ENCODE data around the gene PDK2. TPM values are rescaled to one million over a fixed set of nuclear protein-coding genes. Genes with fewer than 3 reads are reported as not detected.
A peak's percentile ranks its signal among the peaks of the same experiment; 100 is the strongest.

The PDK2 gene
- total RNA-seq, 1 donor from 2014 or later: 28.2 TPM

DNA sequence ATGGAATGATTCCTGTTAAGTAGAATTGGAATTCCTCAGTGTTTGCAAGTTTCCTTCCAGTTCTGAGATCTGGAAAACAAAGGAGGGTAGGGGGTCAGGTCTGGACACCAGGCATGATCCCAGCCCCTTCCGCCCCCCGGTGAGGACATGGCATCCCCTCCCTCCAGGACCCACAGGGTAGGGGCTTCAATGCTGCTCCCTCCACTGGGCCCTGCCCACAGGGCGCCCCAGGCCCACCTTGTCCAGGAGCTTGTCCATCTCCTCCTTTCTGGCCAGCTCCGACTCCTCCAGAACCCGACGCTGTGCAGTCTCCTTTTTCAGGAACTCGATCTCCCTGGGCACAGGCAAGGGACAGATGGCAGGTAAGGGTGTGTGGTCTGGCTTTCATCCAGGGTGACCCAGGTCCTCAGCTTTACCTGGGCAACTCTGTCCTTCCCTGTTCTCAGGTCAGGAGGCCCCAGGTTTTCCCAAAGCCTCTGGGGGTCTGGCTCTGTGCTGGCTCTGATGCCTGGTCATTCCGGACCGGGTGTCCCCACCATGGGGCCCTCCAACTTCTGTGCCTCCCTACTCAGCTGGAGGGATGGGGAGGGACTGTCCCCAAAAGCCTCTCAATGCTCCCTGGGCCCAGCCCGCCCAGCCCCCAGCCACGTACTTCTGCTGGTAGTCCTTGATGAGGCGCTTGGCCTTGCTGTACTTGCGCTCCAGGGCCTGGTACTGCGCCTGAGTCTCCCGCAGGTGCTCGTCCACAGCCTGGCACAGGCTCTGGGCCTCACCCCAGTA lies 40.4 kb downstream of the PDK2 start:
- DNase-seq: no peak

DNA sequence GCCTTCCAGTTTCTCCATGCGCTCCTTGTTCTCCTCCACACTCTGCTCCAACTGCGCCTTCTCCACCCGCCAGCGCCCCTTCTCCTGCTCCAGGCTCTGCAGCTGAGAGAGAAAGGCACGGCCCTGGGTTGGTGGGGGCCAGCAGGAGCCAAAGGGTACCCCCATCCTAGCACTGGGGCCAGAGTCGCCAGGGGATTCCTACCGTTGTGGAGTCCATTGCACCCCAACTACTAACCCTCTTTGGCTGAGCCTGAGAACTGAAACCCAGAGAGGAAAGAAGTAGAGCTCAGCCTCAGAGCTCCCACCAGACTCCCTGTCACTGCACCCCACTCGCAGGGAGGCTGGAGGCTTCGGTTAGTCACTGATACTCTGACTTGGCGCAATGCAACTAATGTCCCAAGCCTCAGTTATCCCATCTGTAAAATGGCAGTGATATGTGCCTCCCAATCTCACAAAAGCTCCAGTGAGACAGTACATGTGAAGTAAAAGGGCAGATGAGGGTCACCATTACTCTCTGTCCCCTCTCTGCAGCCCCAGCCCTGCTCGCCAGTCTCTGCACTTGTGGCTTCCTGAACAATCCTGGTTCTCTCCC lies 41.0 kb downstream of the PDK2 start:
- DNase-seq: no peak

DNA sequence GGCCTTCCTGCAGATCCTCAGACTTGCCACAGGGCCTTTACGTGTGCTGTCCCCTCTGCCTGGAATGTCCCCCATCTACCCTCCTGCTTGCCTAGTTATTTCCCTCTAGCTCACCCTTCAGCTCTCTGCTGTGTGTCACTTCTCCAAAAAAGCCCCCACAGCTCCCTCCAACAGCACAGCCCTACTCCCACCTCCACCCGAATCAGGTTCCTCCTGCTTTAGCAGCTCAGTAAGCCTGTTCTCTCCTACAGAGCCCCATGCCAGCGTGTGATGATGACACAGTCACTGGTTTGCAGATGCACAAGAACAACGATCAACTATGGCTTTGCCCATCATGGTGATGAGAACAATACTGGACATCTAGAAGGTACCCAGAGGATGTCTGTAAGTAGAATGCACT lies 41.9 kb downstream of the PDK2 start:
- no peak for DNase-seq

DNA sequence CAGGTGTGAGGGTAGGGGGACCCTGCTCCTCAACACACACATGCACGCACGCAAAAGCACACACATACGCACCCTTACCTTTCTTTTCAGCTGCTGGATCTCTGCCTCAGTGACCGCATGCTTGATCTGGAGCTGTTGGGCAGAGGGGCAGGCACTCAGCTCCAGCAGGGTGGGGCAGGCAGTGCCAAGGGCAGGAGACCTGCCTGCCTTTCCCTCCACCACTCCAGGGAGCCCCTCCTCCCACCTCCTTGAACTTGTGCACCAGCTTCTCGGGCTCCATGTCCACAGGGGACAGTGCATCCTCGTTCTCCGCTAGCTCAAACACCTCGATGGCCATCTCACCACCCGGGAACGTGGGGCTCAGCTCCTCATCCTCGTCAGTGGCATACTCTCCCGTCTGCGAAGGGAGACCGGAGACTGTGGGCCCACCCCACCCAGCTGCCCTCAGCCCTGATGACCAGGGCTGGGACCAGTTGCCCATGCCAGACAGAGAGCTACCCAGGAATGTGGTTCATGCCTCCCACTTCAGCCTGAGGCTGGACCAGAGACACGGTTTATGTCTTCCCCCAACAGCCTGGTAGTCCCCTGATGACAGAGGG lies 44.1 kb downstream of the PDK2 start:
- no peak for DNase-seq

DNA sequence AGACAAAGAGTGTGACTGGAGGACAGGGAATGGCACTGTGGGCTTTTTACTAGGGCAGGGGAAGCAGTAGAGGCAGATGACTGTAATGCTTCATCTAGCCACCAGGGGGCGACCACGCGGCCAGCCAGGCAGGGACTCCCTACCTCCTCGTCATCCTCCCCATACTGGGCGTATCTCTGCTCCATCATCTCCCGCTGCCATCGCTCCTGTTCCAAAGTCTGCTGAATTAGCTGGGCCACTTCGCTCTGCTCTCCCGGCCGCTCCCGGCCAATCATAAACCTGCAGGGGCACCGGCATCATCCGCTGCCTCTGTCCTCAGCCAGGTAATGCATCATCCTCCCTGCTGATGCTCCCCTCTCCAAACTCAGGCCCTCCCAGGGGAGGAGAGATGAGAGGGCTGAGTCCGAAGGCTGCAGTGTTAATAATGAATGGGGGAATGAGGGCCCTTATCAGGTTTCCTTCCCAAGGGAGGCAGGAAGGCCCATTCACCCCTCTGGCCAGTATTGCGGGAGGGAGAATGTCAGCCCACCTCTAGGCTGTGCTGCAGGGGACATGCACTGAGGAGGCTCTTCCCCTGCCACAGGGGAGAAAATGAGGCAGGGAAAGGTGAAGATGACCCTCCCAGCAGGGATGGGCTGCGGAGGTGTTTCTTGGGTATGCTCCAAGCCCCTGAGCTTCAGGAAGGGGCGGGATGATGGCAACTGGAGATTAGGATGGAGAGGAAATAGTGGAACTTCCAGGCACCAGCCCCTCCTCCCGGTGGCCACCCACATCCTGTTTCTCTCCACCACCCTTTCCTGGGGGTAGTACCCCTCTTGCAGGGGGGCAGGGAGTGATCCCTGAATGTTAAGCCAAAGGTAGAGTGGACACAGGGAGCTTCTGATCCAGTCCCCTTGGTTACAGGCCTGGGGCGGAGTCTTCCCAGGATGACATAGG lies 45.1 kb downstream of the PDK2 start:
- DNase-seq: peak; percentile 80

DNA sequence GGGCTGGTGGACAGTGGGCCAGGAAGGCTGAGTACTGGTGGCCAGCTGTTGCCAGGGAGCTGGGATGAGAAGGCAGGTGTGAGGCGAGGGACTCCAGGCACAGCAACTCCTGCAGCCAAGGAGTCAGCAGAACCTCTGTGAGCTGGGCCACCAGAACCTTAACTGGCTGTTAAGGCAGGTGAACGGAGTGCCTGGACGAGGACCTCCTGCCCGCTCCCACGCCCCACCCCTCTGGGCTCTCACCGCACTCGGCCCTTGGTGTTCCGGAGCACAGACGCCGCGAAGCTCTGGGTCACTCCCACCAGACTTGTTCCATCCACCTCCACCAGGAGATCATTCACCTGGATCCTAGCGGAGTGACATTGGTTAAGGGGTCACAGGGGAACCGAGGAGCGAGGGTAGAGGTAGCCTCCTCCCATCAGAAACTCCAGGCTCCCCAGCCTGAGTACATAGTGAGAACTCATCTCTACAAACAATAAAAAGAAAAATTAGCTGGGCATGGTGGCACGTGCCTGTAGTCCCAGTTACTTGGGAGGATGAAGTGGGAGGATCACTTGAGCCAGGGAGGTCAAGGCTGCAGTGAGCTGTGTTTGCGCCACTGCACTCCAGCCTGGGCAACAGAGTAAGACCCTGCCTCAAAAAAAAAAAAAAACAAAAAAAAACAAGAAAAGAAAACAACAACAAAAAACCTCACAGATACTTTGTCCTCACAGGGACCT lies 46.0 kb downstream of the PDK2 start:
- DNase-seq: no peak

DNA sequence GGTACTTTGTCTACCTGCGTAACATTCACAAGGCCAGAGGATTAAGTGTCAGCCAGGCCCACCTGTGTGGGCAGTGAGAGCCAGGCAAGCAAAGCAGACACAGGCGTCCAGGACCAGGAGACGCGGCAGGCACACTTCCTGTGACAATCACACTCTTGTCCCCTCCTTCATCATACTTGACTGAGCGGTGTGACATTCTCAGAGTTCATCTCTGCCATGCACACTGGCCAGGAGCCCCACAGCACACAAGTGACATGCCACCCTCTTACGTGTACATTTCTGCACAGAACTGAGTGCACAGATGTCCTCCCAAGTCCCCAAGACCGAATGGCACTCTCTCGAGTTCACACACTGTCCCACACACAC lies 46.6 kb downstream of the PDK2 start:
- DNase-seq: no peak

DNA sequence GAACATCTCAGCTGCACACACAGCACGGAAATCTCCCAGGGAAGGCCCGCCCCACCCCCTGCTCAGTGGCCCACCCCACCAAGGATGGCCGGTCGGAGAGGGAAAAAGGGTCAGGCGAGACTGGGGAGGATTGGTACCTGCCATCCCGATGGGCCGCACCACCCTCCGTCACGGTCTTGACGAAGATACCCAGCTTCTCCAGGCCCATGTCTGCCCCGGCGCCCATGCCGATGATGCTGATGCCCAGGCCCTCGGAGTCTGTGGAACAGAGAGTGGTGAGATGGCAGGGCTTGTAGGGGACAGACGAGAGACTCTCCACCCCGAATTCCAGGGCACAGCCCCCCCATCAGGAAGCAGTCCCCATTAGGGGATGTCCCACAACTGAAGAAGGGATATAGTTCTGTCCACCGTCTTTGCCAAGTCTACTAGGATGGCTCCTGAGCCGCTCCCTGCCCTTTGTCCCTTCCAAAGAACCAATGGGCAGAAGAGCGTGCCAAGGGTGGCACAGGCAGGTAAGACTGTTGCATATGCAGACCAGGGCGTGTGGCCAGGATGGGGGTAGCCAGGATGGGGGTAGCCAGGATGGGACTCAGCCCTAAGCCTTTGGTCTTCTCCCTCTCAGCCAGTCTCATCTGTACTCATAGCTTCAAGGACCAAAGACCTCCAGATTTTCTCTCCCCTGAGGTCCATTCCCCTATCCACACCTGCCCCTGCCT lies 48.5 kb downstream of the PDK2 start:
- DNase-seq: no peak

DNA sequence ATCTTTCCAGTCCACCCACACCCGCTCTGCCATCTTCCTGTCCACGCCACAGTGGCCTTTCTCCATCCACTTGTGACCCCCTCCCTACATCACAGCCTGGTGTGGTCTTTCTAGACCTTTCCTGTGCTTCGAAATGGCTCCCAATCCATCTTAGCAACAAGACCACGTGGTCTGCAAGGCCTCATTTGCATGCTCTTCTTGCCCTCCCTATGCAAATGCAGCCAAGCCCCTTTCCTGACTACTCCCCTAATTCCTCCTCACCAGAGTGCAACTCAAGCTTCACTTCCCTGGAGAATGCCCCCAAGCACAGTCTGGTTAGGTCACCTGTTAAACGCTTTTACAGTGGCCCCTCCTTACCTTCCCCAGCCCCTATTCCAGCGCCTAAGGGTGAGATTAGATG lies 49.2 kb downstream of the PDK2 start:
- no peak for DNase-seq

DNA sequence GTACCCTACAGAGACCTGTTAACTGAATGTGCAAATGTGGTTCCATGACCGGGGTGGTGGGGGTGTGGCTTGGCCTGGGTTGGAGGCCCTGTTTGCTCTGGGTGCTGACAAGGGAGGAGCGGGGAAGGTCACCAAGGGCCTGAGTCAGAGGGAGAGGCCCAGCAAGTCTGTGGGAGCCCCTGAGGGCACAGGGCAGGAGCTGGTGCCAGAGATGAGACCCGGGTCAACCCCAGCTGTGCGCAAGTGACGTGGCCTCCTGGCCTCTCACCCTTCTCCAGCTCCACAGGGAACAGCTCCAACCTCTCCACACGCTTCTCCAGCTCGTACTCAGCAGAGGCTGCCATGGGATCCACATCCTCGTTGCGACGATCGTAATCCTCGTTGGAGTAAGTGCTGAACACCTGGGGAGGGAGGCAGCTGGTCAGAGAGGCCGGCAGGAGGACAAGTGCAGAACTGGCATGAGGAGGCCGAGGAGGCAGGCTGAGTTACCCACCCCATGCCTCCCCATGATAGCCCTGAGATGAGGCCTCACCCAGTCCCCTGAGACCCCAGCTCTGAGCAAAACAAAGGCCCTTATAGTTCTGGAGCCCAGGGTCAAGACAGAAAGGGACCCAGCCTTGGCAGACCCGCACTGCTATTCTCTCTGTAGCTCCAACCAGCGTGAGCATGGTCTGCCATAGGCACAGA lies 49.8 kb downstream of the PDK2 start:
- no peak for DNase-seq

DNA sequence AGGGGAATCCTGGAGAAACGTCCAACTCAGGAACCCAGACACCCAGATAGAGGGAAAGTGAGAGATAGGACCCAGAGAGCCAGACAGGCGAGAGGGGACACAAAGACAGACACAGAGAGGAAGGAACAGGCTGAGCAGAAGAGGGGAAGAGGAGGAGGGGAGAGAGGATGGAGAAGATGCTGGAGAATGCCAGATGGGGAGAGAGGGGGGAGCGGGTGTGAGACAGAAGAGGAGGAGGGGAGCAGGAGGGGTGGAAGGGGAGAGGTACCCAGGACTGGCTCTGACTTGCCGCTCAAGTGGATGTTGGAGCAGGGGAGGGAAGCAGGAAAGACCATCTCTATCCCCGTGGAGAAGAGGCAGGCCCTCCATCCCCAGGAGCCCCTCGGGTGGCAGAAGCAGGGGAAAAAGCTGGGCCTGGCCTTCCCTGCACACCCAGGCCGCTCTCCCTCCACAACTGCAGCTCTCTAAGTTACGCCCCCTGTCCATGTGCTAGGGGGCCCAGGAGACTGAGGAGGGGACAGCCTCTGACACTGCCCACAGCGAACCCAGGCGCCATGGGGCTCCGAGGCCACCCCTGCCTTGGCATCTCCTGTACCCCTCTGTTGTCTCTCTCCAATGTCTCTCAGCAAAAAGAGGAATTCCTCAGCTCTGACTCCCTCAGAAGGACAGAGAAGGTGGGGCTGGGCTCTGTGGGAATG lies 50.5 kb downstream of the PDK2 start:
- no peak for DNase-seq

DNA sequence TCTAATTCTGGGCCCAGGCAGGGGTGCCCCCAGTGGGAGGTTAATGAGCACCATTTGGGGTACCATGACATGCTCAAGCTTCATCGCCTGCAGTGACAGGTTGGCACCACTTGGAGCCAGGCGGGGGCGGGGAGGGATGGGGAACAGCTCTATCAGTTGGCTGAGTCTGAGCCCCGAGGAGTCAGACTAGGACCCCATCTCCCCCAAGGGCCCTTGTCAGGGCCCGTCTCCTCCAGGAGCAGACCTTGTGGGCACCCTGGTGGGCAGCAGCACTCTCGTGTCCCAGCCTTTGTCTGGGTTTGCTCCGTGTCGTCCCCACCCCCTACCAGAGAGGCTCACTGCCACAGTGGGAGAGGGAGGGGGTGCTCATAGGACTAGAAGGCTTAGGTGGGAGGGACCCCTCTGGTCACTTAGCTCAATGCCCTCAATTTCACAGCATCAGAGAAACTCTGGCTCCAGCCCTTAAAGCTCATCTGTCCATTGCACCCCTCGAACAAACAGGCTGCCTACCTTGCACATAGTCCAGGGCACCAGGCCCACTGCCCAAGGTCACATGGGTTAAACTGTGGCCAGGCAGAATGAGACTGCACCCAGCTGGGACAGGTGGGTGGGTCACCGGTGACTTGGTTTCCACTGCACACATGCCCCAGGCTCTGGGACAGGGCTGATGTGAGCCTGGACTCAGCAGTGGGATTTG lies 51.2 kb downstream of the PDK2 start:
- DNase-seq: no peak

DNA sequence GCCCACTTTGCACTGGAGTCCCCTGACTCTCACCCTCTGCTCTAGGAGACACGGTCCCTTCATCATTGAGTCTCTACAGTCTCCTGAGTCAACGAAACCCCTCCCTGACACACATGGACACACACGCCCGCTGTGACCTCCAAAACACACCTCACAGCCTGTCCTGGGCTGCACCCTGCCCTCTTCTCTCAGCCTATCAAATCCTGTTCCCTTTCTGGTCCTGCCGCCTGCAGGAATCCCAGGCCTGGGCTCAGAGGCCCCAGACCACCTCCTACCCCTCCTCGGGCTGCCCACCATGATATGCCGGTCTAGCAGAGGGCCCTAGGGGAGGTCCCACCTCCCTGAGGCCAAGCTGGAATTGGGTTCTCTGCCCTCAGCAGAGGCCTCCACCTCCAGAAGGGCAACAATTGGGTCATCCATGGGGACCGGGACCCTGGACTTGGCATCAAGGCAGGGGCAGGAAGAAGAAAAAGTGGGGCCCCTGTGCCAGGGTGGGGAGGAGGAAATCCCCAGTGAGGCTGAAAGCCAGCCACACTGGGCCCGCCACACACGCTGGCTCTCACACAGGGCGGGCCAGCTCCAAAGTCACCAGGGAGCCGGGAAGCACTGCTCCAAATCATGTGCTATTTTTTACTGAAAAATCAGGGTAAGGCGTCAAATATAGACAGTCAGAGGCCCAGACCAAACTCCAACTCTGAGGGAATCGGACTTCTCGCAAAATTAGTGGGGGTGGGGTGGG lies 51.9 kb downstream of the PDK2 start:
- no peak for DNase-seq

DNA sequence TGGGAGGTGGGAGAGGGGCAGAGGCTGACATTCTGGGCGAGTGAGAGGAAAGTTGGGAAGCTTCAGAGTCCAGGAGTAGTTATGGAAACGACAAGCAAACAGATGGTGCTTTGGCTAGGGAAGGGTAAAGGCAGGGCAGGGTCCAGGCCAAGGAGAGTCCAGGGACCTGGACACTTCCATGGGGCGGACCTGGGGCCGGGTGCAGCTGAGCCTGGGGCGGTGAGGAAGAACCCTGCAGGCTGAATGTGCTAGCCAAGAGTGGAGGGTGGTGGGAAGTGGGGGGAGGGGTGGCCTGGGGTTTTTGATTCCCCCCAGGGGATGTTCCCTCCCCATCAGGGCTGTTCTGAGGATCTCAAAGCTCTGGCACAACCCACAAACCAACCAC lies 52.7 kb downstream of the PDK2 start:
- no peak for DNase-seq

DNA sequence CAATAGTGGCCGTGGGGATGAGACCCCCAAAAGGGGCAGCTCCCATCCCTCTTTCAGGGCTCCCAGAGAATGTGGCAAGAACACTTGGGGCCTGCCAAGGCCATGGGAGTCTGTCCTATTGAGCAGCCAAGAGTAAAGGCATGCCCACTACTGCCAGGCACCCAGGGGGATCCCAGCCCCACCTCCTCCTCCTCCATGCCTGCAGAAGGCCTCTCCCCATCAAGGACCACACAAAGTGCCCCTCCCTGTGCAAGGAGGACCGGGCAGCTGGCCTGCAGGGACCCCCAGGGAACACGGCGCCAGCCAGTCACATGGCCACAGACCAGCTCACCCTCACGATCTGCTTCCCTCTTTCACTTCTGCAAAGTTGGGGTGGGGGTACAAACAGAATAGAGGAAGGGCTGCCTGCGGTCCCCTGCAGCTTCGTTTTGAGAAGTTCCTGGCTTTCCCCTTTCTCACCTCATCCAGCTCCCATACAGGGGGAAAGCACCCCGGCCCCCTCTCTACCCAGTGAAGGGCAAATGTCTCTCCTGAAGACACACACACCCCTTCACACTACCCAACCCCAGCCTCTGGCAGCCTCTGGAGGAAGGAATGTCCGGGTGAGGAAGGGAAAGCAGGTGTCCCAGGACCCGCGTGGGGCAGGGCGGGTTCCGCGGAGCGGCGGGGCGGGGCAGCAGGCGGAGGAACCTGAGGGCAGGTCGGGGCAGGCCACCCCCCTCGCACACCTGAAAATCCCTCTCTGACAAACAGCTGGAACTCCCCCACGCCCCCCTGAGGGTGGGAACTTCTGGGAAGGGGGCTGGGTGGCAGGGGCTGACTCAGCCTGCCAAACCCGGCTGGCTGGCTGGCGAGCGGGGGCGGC lies 53.3 kb downstream of the PDK2 start:
- peak; percentile 77 for DNase-seq

DNA sequence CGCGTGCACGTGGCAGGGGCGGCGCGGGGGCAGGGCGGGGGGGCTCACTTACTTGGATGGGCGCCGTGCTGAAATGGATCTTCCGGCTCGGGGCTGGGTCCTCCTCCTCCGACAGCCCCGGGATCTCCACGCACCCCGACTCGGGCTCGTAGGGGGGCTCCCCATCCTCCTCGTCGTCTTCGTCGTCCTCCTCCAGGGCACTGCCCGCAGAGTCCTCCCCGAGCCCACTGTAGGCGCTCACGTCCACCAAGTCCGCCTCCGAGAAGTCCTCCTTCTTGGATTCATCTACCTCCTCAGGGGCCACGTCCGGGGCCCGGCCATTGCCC lies 53.9 kb downstream of the PDK2 start:
- no peak for DNase-seq

DNA sequence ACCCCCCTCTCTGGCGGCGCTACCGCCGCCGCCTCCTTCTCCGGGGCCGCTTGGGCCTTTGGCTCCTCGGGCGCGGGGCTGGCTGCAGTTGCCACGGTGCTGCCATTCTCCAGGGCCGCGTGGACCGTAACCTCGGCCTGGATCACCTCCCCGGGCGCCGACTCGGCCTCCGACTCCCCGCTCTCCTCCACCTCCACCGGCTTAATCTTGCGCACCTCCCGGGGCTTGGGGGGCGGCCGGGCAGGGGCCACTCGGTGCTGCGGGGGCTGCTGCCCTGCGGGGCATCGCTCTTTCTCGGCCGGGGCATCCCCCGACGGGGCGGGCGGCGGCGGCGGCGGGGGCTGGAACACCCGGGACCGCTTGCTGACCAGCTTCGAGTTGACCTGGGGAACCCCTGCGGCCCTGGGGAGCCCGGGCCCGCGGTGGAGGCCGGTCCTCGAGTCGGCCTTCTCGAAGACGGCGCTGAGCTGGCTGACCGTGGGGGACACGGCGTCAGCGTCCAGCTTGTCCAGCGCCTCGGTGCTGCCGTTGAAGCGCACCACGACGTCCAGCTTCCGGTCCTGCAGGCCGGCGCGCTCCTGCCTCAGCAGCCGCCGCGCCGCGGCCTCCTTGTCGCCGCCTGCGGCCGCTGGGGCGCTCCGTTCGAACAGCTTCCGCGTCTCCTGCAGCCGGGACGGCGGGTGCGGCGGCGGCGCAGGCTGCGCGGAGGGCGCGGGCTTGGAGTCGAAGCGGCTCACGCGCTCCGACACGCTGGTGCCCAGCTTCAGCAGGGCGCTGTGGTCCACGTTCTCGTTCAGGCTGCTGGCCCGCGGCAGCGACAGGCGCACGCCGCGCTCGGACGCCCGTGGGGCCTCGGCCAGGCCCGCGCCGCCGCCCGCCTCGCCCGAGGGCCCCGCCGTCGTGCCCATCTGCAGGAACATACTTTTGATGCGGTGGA lies 54.5 kb downstream of the PDK2 start:
- DNase-seq: peak; percentile 65
